RKO (cell line): ENCODE results near the gene TNK2.
"Not testable (repeated sequence)": the region's sequence is repeated elsewhere in the genome, so short reads cannot be mapped to it uniquely, and the experiment has no call there.

Experiments
- DNase-seq: peaks from one replicate; pipeline ENCODE4 v3.0.0-alpha.2; 2016; ENCODE audit warnings: low spot score

TNK2 gene

DNA sequence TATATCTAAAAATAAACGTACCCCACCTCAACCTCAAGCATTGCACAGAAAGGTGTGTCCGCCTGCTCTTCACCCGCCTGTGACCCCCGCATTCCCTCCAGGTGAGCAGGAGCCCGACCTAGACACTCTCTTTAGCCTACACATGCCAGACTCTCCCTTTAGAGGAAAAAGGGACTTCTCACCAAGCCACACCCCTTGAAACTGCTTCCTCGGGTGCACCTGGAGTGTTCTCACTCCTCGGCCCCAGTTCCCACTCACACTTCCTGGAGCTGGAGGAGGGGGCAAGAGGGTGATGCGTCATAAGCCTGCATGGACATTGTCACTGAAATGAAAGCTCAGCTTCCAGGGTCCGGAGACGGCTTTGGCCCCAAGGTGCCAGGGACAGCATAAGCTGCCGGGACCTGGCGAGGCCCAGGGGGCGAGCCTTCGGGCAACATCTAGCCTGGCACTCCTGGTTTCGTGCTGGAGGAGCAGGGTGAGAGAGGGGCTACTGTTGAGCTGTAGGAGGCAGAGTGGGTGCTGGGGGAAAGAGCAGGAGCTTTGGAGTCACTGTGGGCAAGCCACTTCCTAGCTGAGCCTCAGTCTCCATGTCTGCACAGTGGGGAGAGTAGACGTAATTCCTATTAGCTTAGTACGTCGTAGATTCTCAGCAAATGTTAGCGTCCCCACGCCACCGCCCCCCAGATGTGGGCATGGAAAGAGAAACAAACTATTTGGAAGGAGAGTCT is 86.8 kb downstream of the TNK2 start:
- no peak for DNase-seq

DNA sequence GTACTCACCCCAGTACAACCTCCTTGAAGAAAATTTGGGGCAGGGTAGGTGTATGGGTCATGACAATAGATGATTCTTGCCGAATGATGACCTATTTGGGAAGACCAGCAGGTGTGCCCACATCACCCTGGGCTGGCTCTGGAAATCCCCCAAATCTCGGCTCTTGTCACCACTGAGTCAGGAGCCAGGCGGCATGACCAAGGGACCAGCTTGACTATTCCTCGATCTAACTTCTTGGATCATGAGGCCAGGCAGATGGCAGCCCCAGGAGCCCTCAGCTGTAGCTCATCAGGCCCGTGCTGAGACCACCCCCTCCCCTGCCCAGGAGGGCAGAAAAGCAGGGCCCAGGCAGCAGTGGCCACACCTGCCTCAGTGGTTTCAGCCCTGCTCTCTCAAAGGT is 87.5 kb downstream of the TNK2 start:
- no peak for DNase-seq

DNA sequence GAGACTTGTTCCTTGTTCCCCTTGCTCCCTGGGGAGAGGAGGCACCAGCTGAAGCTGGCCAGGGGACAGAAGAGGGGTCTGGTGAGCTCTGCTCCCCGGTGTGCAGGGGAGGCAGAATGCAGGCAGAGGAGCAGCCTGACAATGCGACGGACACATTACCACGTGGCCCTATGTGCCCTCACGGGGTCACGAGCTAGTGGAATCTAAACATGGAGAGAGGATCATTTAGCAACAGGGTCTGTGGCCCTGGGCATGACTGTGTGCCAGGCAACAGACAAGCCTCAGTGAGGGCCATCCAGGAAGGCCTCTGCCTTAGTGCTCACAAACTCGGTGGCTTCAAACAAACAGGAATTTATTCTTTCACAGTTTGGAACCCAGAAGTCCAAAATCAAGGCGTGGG is 88.2 kb downstream of the TNK2 start:
- DNase-seq: no peak

DNA sequence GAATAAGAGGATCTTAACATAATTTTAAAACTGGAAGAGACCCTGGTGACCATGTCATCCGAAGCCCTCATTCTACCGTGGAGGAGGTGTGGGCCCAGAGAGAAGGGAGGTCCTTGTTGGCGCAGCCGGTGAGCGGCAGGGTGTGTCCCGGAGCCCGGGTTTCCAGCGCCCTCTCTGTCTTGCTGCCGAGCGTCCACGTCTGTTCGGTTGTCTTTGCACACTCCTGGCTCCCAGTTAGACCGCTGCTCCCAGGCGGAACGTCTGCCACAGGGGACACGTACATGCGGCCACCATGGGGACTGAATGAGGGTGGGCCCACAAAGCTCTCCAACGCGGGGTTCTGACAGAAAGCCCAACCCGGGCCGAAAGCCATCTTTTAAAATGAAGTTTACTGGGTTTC is 90.0 kb downstream of the TNK2 start:
- DNase-seq: no peak

DNA sequence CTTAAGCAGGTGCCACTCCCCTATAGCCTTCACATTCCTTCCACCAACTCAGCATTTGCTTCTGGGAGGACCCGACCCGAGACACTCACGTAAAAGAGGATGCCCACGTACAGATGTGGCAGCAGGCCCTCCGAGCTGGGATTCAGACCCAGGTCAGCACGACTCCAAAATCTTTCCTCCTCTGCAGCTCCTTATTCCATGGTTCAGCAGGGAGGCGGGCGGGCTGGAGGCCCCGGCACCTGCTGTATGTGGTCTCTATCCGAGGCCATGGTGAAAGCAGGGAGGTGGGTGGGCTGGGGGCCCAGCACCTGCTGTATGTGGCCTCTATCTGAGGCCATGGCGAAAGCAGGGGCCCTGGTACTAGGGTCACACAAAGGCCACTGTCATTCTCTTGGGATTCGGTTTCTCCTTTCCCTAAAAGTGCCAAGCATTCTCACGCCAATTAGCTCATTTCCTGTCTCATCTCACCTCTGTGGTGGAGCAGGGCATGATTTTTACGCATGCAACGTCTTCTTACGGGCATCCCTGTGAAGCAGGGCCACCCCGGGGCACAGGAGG is 90.7 kb downstream of the TNK2 start:
- DNase-seq: no peak

DNA sequence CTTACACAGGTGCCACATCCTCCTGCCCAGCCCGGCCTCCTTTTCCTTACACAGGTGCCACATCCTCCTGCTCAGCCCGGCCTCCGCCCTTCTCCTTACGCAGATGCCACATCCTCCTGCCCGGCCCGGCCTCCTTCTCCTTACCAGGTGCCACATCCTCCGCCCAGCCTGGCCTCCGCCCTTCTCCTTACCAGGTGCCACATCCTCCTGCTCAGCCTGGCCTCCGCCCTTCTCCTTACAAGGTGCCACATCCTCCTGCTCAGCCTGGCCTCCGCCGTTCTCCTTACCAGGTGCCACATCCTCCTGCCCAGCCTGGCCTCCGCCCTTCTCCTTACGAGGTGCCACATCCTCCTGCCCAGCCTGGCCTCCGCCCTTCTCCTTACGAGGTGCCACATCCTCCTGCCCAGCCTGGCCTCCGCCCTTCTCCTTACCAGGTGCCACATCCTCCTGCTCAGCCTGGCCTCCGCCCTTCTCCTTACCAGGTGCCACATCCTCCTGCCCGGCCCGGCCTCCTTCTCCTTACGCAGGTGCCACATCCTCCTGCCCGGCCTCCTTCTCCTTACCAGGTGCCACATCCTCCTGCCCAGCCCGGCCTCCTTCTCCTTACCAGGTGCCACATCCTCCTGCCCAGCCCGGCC is 92.0 kb downstream of the TNK2 start:
- DNase-seq: not testable (repeated sequence)

DNA sequence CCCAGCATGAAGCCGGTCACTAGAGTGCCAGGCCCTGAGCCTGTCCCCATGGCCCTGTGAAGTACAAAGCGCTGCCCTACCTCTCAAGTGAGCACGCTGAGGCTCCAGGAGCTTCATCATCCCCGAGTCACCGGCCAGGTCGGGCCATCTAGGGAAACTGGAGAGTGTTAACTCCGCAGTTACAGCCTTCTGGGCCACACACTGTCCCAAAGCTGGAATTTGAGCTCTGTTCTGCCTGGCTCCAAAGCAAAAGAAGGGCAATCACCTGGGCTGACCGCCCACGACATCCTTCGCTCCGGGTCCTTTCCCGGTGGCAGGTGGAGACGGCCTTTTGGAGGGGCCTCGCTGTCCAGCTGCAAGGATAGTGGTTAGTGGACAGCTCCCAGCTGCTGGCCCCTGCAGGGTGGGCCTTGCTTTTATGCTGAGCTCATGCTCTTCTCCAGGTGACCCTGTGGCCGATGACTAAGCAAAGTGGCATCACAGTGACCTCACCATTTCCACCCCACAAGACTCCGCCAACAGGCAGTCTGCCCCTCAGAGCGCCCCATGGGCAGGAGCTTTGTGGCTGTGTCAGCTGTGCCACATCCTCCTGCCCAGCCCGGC is 93.1 kb downstream of the TNK2 start:
- DNase-seq: peak; percentile 28

DNA sequence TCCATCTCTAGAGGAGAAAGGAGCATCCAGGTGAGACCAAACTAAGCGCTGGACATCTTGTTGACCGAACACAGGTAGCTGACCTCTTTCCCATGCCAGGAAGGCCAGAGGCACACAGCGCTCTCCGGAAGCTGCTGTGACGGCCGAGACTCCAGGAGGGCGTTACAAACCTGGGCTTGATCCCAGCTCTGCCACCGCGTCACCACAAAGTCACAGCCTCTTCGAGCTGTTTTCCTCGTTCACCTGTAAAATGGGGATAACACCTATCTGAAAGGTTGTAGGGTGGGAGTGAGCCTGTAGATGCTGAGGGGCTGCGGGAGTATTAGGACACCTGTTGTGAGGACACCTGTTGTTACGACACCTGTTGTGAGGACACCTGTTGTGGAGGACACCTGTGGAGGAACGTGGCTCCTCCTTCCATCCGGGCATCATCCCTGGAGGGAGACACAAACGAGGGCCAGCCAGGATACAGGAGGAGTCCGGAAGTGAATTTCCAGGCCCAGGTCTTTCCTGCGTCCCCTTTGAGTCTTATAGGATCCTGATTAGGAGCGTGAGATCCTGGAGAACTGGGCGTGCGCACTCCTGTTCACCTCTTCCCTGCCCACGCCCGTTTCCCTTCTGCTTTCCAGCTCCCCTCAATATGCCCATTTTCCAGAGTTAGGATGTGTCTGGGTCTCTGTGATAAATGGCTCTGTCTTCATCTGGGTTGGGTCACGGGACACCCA is 94.3 kb downstream of the TNK2 start:
- no peak for DNase-seq
